ENCODE results near the gene SPAG9.
"Not testable (repeated sequence)": the region's sequence is repeated elsewhere in the genome, so short reads cannot be mapped to it uniquely, and the experiment has no call there.

SPAG9 gene

GRCh38 chr17:50945779-50946222, 174.9 kb downstream of the SPAG9 start:
- no peak overlapping the region for H3K4me3 ChIP-seq (ENCODE audit: low read length)
- H3K4me1 ChIP-seq (ENCODE audit: insufficient read depth, low read length), result peaks cover 20% of the 10 kb centered on the region
- no peaks in the 10 kb centered on the region for H3K27me3 ChIP-seq (ENCODE audit: insufficient read depth, low read length)
- H2AFZ ChIP-seq (ENCODE audit: low read depth, low read length), result no peak overlapping the region
- no peaks in the 10 kb centered on the region for H3K36me3 ChIP-seq (ENCODE audit: insufficient read depth, low read length)
- no peaks in the 10 kb centered on the region for H3K9me3 ChIP-seq (ENCODE audit: low read length)

- Histone ChIP-seq H2AFZ (ENCODE audit: low read depth, low read length) (no peak overlapping the region), H3K27me3 (ENCODE audit: insufficient read depth, low read length) (no peaks in the 10 kb centered on the region), H3K4me1 (ENCODE audit: insufficient read depth, low read length) (peaks cover 14% of the 10 kb centered on the region), H3K36me3 (ENCODE audit: insufficient read depth, low read length) (no peaks in the 10 kb centered on the region), H3K4me3 (ENCODE audit: low read length) (no peak overlapping the region), H3K9me3 (ENCODE audit: low read length) (no peaks in the 10 kb centered on the region)
These were observed 175.6 kb downstream of the SPAG9 start for GRCh38 chr17:50944902-50945720.

GRCh38 chr17:50944054-50944901, 176.4 kb downstream of the SPAG9 start:
- Histone ChIP-seq H3K36me3 (ENCODE audit: insufficient read depth, low read length) (no peaks in the 10 kb centered on the region), H3K9me3 (ENCODE audit: low read length) (no peaks in the 10 kb centered on the region), H3K27me3 (ENCODE audit: insufficient read depth, low read length) (no peaks in the 10 kb centered on the region), H3K4me3 (ENCODE audit: low read length) (peak overlapping the region; percentile 12), H3K4me1 (ENCODE audit: insufficient read depth, low read length) (peaks cover 12% of the 10 kb centered on the region), H2AFZ (ENCODE audit: low read depth, low read length) (no peak overlapping the region)

- Histone ChIP-seq H3K36me3 (ENCODE audit: insufficient read depth, low read length) (no peaks in the 10 kb centered on the region), H3K9me3 (ENCODE audit: low read length) (no peaks in the 10 kb centered on the region), H3K27me3 (ENCODE audit: insufficient read depth, low read length) (no peaks in the 10 kb centered on the region), H3K4me1 (ENCODE audit: insufficient read depth, low read length) (peaks cover 12% of the 10 kb centered on the region), H2AFZ (ENCODE audit: low read depth, low read length) (no peak overlapping the region), H3K4me3 (ENCODE audit: low read length) (no peak overlapping the region)
These were observed 177.1 kb downstream of the SPAG9 start for GRCh38 chr17:50943575-50943933.

GRCh38 chr17:50941676-50942048, 179.0 kb downstream of the SPAG9 start:
- H3K4me1 ChIP-seq (ENCODE audit: insufficient read depth, low read length), result peaks cover 12% of the 10 kb centered on the region
- not testable (repeated sequence) for H3K9me3 ChIP-seq (ENCODE audit: low read length); H3K4me3 ChIP-seq (ENCODE audit: low read length); H3K27me3 ChIP-seq (ENCODE audit: insufficient read depth, low read length); H3K36me3 ChIP-seq (ENCODE audit: insufficient read depth, low read length); H2AFZ ChIP-seq (ENCODE audit: low read depth, low read length)

- Histone ChIP-seq H3K4me3 (ENCODE audit: low read length) (no peak overlapping the region), H3K36me3 (ENCODE audit: insufficient read depth, low read length) (no peaks in the 10 kb centered on the region), H3K27me3 (ENCODE audit: insufficient read depth, low read length) (no peaks in the 10 kb centered on the region), H2AFZ (ENCODE audit: low read depth, low read length) (no peak overlapping the region), H3K9me3 (ENCODE audit: low read length) (no peaks in the 10 kb centered on the region), H3K4me1 (ENCODE audit: insufficient read depth, low read length) (peaks cover 12% of the 10 kb centered on the region)
These were observed 180.6 kb downstream of the SPAG9 start for GRCh38 chr17:50939795-50940684.

- Histone ChIP-seq H2AFZ (ENCODE audit: low read depth, low read length) (no peak overlapping the region), H3K4me3 (ENCODE audit: low read length) (no peak overlapping the region), H3K36me3 (ENCODE audit: insufficient read depth, low read length) (no peaks in the 10 kb centered on the region), H3K4me1 (ENCODE audit: insufficient read depth, low read length) (peaks cover 12% of the 10 kb centered on the region), H3K9me3 (ENCODE audit: low read length) (no peaks in the 10 kb centered on the region), H3K27me3 (ENCODE audit: insufficient read depth, low read length) (no peaks in the 10 kb centered on the region)
These were observed 181.2 kb downstream of the SPAG9 start for GRCh38 chr17:50939542-50939794.

GRCh38 chr17:50938821-50939541, 181.7 kb downstream of the SPAG9 start:
- Histone ChIP-seq H3K27me3 (ENCODE audit: insufficient read depth, low read length) (no peaks in the 10 kb centered on the region), H3K4me3 (ENCODE audit: low read length) (no peak overlapping the region), H3K9me3 (ENCODE audit: low read length) (no peaks in the 10 kb centered on the region), H3K36me3 (ENCODE audit: insufficient read depth, low read length) (no peaks in the 10 kb centered on the region), H2AFZ (ENCODE audit: low read depth, low read length) (no peak overlapping the region), H3K4me1 (ENCODE audit: insufficient read depth, low read length) (peaks cover 7% of the 10 kb centered on the region)

GRCh38 chr17:50935996-50936266, 184.7 kb downstream of the SPAG9 start:
- no peak overlapping the region for H3K4me3 ChIP-seq (ENCODE audit: low read length)
- H3K27me3 ChIP-seq (ENCODE audit: insufficient read depth, low read length), result no peaks in the 10 kb centered on the region
- no peaks in the 10 kb centered on the region for H3K9me3 ChIP-seq (ENCODE audit: low read length)
- peaks cover 7% of the 10 kb centered on the region for H3K4me1 ChIP-seq (ENCODE audit: insufficient read depth, low read length)
- H2AFZ ChIP-seq (ENCODE audit: low read depth, low read length), result no peak overlapping the region
- H3K36me3 ChIP-seq (ENCODE audit: insufficient read depth, low read length), result no peaks in the 10 kb centered on the region

GRCh38 chr17:50935221-50935995, 185.3 kb downstream of the SPAG9 start:
- H3K4me3 ChIP-seq (ENCODE audit: low read length), result no peak overlapping the region

GRCh38 chr17:50934672-50935220, 185.9 kb downstream of the SPAG9 start:
- no peaks in the 10 kb centered on the region for H3K9me3 ChIP-seq (ENCODE audit: low read length)
- no peak overlapping the region for H2AFZ ChIP-seq (ENCODE audit: low read depth, low read length)
- no peaks in the 10 kb centered on the region for H3K36me3 ChIP-seq (ENCODE audit: insufficient read depth, low read length)
- no peak overlapping the region for H3K4me3 ChIP-seq (ENCODE audit: low read length)
- no peaks in the 10 kb centered on the region for H3K27me3 ChIP-seq (ENCODE audit: insufficient read depth, low read length)
- peaks cover 15% of the 10 kb centered on the region for H3K4me1 ChIP-seq (ENCODE audit: insufficient read depth, low read length)

More at GRCh38 chr17:50935221-50935995, 185.3 kb downstream of the SPAG9 start:
- Histone ChIP-seq H3K9me3 (ENCODE audit: low read length) (no peaks in the 10 kb centered on the region), H3K4me1 (ENCODE audit: insufficient read depth, low read length) (peaks cover 11% of the 10 kb centered on the region), H3K36me3 (ENCODE audit: insufficient read depth, low read length) (no peaks in the 10 kb centered on the region), H3K27me3 (ENCODE audit: insufficient read depth, low read length) (no peaks in the 10 kb centered on the region), H2AFZ (ENCODE audit: low read depth, low read length) (no peak overlapping the region)

- Histone ChIP-seq H3K4me3 (ENCODE audit: low read length) (no peak overlapping the region), H3K9me3 (ENCODE audit: low read length) (no peaks in the 10 kb centered on the region), H2AFZ (ENCODE audit: low read depth, low read length) (no peak overlapping the region), H3K27me3 (ENCODE audit: insufficient read depth, low read length) (no peaks in the 10 kb centered on the region), H3K36me3 (ENCODE audit: insufficient read depth, low read length) (no peaks in the 10 kb centered on the region), H3K4me1 (ENCODE audit: insufficient read depth, low read length) (peaks cover 15% of the 10 kb centered on the region)
These were observed 186.5 kb downstream of the SPAG9 start for GRCh38 chr17:50934161-50934560.
